ENCODE results near the gene EIF1. TPM values are rescaled to one million over a fixed set of nuclear protein-coding genes. Genes with fewer than 3 reads are reported as not detected.

The EIF1 gene
- total RNA-seq, 1 donor from 2014 or later: 126 TPM

Small RNAs within 50 kb of the gene (small RNA-seq; reads per million reads assigned to genes)
- not detected for gene RN7SL399P (ENCODE audit: low replicate concordance)
- gene RNA5SP442 (ENCODE audit: low replicate concordance): not detected

Other genes with a start within 250 kb of the EIF1 start
- not detected for gene KRT38, start 247.9 kb upstream of the EIF1 start, total RNA-seq
- not detected for gene KRT32, start 221.5 kb upstream of the EIF1 start, total RNA-seq
- gene KRT35, start 207.7 kb upstream of the EIF1 start, total RNA-seq: not detected
- not detected for gene KRT36, start 199.0 kb upstream of the EIF1 start, total RNA-seq
- not detected for gene KRT13, start 183.3 kb upstream of the EIF1 start, total RNA-seq
- gene KRT15, start 170.0 kb upstream of the EIF1 start, total RNA-seq: 0.25 TPM
- 11.3 TPM for gene KRT19, start 160.6 kb upstream of the EIF1 start, total RNA-seq
- not detected for gene KRT9, start 116.8 kb upstream of the EIF1 start, total RNA-seq
- gene KRT14, start 102.0 kb upstream of the EIF1 start, total RNA-seq: 0.49 TPM
- gene KRT16, start 76.1 kb upstream of the EIF1 start, total RNA-seq: 0.25 TPM
- 1.7 TPM for gene KRT17, start 64.3 kb upstream of the EIF1 start, total RNA-seq
- not detected for gene GAST, start 23.4 kb downstream of the EIF1 start, total RNA-seq
- under 0.01 TPM for gene HAP1, start 45.8 kb downstream of the EIF1 start, total RNA-seq
- 46.7 TPM for gene JUP, start 97.8 kb downstream of the EIF1 start, total RNA-seq
- gene P3H4, start 123.1 kb downstream of the EIF1 start, total RNA-seq: 8.1 TPM
- gene FKBP10, start 124.1 kb downstream of the EIF1 start, total RNA-seq: 8.4 TPM
- 87.3 TPM for gene NT5C3B, start 147.3 kb downstream of the EIF1 start, total RNA-seq
- 0.25 TPM for gene KLHL10, start 148.9 kb downstream of the EIF1 start, total RNA-seq
- gene KLHL11, start 176.5 kb downstream of the EIF1 start, total RNA-seq: 53.1 TPM
- 106 TPM for gene ACLY, start 230.1 kb downstream of the EIF1 start, total RNA-seq
- 1.7 TPM for gene ODAD4, start 241.7 kb downstream of the EIF1 start, total RNA-seq